Testis (tissue), 3 donors: ENCODE measurements around the gene ZNF771. TPM values are rescaled to one million over a fixed set of nuclear protein-coding genes. Genes with fewer than 3 reads are reported as not detected.
A peak's percentile ranks its signal among the peaks of the same experiment; 100 is the strongest.
"Not testable (repeated sequence)": the region's sequence is repeated elsewhere in the genome, so short reads cannot be mapped to it uniquely, and the experiment has no call there.

Source experiments
- DNase-seq: peaks from one replicate; pipeline ENCODE4 v3.0.0-alpha.2; 2019
- H3K27ac ChIP-seq, 2 donors: fragments of 200-600 bp; sonication (generic); one replicate each; pipeline ENCODE4 v1.5.1; 2019
- H3K27me3 ChIP-seq: fragments of 200-600 bp; sonication (generic); one replicate; pipeline ENCODE4 v1.5.1; 2019
- H3K36me3 ChIP-seq: fragments of 200-600 bp; sonication (generic); one replicate; pipeline ENCODE4 v1.5.1; 2017; ENCODE audit warnings: low read depth; ENCODE audit errors: missing control alignments
- H3K4me1 ChIP-seq: fragments of 200-600 bp; sonication (generic); one replicate; pipeline ENCODE4 v1.5.1; 2019
- H3K4me3 ChIP-seq, 2 donors: fragments of 200-600 bp; sonication (generic); one replicate each; pipeline ENCODE4 v1.5.1; 2017 to 2019
- H3K9me3 ChIP-seq: fragments of 200-600 bp; sonication (generic); one replicate; pipeline ENCODE4 v1.5.1; 2017
- CTCF ChIP-seq, 3 experiments: fragments of 450-650 bp in 2 of 3; fragments of 200-600 bp in 1 of 3; sonication (generic) in 1 of 3; IDR thresholded peaks; one replicate each; pipeline ENCODE4 v1.5.1; 2016 to 2019; ENCODE audit warnings: antibody characterized with exemption in 3 of 3, mild to moderate bottlenecking in 2 of 3, moderate library complexity in 1 of 3
- POLR2A ChIP-seq: fragments of 450-650 bp; IDR thresholded peaks from one replicate; pipeline ENCODE4 v1.6.1; 2017; ENCODE audit warnings: antibody characterized with exemption, mild to moderate bottlenecking, moderate library complexity
- WGBS, 2 donors: methylation state at CpG; one replicate each; pipeline ENCODE4 v1.1.5; 2018; 5-methylcytosine and 5-hydroxymethylcytosine counted together
- intact Hi-C: fragments of 100-400 bp; cut with DNase I; formaldehyde crosslinking; loops from one replicate; pipeline ENCODE4 v1.15.1; 2023; ENCODE audit warnings: low total_unique reads
- polyA plus RNA-seq: library from polyadenylated mRNA; stranded (reverse); fragments of 350-450 nt; fragmentation: Illumina TruSeq; extraction: RNeasy Lipid Tissue Mini Kit (QIAGEN cat#74804); gene quantifications from one replicate; pipeline ENCODE4 v1.2.3, GENCODE V29; 2014; ENCODE audit warnings: low read depth, low replicate concordance; ENCODE audit not compliant: insufficient read depth
- total RNA-seq, 2 donors: library from RNA; depleted of rRNA; stranded (reverse); fragments of >200 nt; gene quantifications; one replicate each; pipeline ENCODE4 v1.2.3, GENCODE V29; 2016

ZNF771 gene
- total and polyA plus RNA-seq, 3 donors from 2014 or later, result 3.0 to 37.2 (median 35.6) TPM

GRCh38 chr16:30394592-30395154 is 12.7 kb upstream of the ZNF771 start:
- intact Hi-C loops, result no loop called here
- H3K27me3 ChIP-seq, result no peaks in the 10 kb centered on the region
- DNase-seq, result no peak

GRCh38 chr16:30395155-30395991 is 12.0 kb upstream of the ZNF771 start, which contains the start of gene ZNF48:
Gene ZNF48, plus strand, starts transcription at chr16:30395420. Its CDS starts 375 bp downstream, at chr16:30395795.
- Histone ChIP-seq H3K27me3 (no peaks in the 10 kb centered on the region), H3K4me3 (peak within 1 kb of the TSS; percentile 63 to 85), H3K36me3 (no peaks in the 10 kb centered on the region), H3K9me3 (no peaks in the 10 kb centered on the region), H3K4me1 (peaks cover 6% of the 10 kb centered on the region), H3K27ac (peak within 1 kb of the TSS; percentile 53 to 85)
- intact Hi-C loops, result no loop called here
- WGBS, 2 donors, result 0 to 1% methylated on average over 8 to 36 of the region's 103 CpGs
- TF ChIP-seq POLR2A, result no peak
- peak; percentile 6 to 23 (median 15) for TF ChIP-seq CTCF (IDR thresholded peaks at IDR 0.05)
- DNase-seq, result peak; percentile 91

More at GRCh38 chr16:30394592-30395154, 12.7 kb upstream of the ZNF771 start:
- H3K27ac ChIP-seq, result peak overlapping the region; percentile 53 to 85
- WGBS, 2 donors, result 1 to 2% methylated on average over 31 of the region's 31 CpGs
- H3K4me1 ChIP-seq, result peaks cover 6% of the 10 kb centered on the region
- peak overlapping the region; percentile 63 to 85 for H3K4me3 ChIP-seq
- no peak for TF ChIP-seq POLR2A
- no peak for TF ChIP-seq CTCF (IDR thresholded peaks at IDR 0.05)
- no peaks in the 10 kb centered on the region for H3K36me3 ChIP-seq
- H3K9me3 ChIP-seq, result no peaks in the 10 kb centered on the region

GRCh38 chr16:30395992-30396585 is 11.3 kb upstream of the ZNF771 start:
- H3K9me3 ChIP-seq, result no peaks in the 10 kb centered on the region
- intact Hi-C loops, result no loop called here
- H3K4me3 ChIP-seq, result peak overlapping the region; percentile 63 to 85
- peak overlapping the region in 1 of 2 donors; percentile 85 for H3K27ac ChIP-seq
- TF ChIP-seq CTCF (IDR thresholded peaks at IDR 0.05) (no peak), POLR2A (no peak)
- no peaks in the 10 kb centered on the region for H3K27me3 ChIP-seq
- DNase-seq, result no peak
- H3K36me3 ChIP-seq, result no peaks in the 10 kb centered on the region
- H3K4me1 ChIP-seq, result peaks cover 6% of the 10 kb centered on the region
- WGBS, 2 donors, result 9 to 10% methylated on average over 13 of the region's 13 CpGs

GRCh38 chr16:30396627-30397026 is 10.8 kb upstream of the ZNF771 start:
- H3K4me3 ChIP-seq, DNase-seq, H3K9me3 ChIP-seq, intact Hi-C loops, H3K27me3 ChIP-seq, H3K4me1 ChIP-seq, H3K27ac ChIP-seq, H3K36me3 ChIP-seq: not testable (repeated sequence)
- WGBS, 2 donors, result 58 to 70% methylated on average over 4 of the region's 4 CpGs

GRCh38 chr16:30397056-30397455 is 10.3 kb upstream of the ZNF771 start:
- no peaks in the 10 kb centered on the region for H3K36me3 ChIP-seq
- TF ChIP-seq POLR2A (no peak), CTCF (IDR thresholded peaks at IDR 0.05) (no peak)
- no peaks in the 10 kb centered on the region for H3K27me3 ChIP-seq
- no peak for DNase-seq
- H3K9me3 ChIP-seq, result no peaks in the 10 kb centered on the region
- no peak overlapping the region for H3K27ac ChIP-seq
- intact Hi-C loops, result no loop called here
- WGBS, 2 donors, result 70 to 76% methylated on average over 4 of the region's 4 CpGs
- no peak overlapping the region for H3K4me3 ChIP-seq
- peaks cover 6% of the 10 kb centered on the region for H3K4me1 ChIP-seq
